NCI-H446 treated with DMSO at 0.1 percent for 48 hours (cell line): ENCODE results near the gene PITPNC1.
A peak's percentile ranks its signal among the peaks of the same experiment; 100 is the strongest.
"Not testable (repeated sequence)": the region's sequence is repeated elsewhere in the genome, so short reads cannot be mapped to it uniquely, and the experiment has no call there.

Source experiments
- DNase-seq: peaks from one replicate; lab custom pipeline; 2025; lab: John Stamatoyannopoulos, UW

The PITPNC1 gene

DNA sequence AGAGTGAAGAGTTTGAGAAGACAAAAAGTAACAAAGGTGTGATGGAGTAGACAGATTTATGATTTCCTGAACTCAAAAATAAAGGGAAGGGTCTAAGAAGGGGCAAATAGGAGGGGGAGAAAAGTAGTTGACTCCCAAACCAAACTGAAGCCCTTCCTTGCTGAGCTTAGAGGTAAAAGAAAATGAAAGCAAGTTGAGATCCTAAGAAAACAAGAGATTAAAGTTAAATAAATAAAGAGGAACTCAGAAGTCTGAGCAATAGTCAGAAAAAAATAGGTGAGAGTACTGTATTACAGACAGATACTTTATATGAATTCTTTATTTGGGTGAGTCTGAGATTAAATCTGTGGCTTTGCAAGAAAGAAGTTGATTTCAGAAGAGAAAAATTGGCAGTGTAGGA lies 7.4 kb upstream of the PITPNC1 start:
- DNase-seq, result no peak

DNA sequence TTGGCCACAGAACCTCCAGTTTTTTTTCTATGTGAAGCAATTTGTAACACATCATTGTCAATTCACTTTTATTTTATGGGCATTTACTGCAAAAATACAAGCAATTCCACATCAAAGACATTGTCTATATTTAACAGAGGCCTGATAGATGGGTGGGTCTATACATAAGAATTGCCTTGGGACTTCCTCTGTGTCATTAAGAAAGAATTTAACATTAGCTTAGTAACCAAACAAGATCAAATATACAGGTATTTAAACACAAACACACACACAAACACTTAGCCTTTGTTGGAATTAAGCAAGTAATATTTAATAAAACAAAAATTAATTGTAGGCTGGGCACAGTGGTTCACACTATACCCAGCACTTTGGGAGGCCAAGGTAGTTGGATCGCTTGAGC lies 4.3 kb upstream of the PITPNC1 start:
- no peak for DNase-seq

DNA sequence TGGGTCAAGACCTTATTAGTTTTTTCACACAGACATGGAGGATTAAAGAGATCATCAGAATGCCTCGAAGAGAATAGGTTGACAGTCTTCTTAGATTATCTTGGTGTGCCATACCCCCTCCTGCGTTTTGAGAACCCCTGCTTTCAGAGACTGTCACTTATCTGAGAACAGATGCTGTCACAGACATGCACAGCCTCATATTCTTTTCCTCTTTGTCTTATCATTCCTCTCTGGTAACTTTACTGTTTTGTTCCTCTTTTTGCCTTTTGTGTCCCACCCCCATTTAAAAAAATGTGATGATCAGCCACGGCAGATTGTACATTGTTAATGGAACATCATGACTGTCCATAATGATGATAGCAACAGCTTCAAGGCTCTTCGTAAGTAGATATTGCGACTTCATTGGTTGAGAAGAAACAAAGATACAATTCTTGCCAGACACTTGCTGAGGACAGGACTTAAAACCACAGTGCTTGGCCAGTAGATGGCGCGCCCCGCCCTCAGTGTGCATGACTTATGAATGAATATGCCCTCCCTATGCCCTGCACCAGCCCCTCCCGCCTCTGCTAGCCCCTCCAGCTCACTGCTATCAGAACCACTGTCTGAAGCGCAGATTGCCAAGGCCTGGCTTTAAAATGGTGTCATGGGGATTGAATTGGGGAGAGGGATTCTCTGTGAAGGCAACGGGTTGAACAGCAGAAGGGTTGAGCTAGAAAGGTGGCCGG lies 2.6 kb upstream of the PITPNC1 start:
- DNase-seq, result peak; percentile 78

DNA sequence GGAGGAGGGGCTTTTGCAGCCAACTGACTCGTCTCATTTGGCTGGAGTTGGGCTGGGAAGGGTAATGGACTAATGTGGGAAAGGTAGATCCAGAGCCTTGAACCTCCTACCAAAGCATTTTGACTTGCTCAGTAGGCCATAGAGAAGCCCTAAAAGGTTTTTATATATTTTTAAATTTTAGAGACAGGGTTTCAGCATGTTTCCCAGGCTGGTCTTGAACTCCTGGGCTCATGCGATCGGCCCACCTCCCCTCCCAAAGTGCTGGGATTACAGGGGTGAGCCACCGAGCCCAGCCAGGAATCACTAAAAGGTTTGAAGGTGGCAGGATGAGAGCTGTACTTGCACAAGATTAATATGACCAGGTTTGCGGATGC lies 2.0 kb upstream of the PITPNC1 start:
- no peak for DNase-seq

DNA sequence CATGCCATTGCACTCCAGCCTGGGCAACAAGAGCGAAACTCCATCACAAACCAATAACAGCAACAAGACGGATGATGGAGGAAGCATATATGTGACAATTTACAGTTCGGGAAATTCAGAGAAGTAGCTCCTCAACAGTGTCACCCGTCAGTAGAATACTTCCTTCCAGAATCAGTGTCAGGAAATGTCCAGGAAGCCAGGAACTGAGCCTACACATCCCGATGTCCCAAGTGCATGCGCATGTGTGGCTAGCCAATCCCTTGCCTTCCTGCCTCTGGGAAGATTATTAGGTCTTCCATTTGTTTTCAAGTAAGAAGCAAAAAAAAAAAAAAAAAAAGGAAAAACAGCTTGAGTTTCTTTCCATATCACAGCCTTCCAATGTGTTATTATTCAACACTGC lies 1.4 kb upstream of the PITPNC1 start:
- no peak for DNase-seq

DNA sequence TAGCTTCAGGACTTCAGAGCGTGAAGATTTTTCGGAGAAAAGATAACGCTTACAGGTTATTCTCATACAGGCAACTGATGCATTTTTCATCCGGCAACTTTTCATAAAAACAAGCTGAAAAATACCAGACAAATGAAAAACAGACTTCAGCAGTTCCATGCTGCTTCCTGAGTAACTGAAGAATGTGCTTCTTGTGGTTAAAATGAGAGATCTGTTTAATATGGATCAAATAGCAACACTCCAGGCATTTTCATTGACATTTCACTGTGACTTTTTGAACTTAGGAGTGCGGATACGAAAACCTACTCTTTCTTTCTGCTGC lies 705 bp upstream of the PITPNC1 start:
- no peak for DNase-seq

DNA sequence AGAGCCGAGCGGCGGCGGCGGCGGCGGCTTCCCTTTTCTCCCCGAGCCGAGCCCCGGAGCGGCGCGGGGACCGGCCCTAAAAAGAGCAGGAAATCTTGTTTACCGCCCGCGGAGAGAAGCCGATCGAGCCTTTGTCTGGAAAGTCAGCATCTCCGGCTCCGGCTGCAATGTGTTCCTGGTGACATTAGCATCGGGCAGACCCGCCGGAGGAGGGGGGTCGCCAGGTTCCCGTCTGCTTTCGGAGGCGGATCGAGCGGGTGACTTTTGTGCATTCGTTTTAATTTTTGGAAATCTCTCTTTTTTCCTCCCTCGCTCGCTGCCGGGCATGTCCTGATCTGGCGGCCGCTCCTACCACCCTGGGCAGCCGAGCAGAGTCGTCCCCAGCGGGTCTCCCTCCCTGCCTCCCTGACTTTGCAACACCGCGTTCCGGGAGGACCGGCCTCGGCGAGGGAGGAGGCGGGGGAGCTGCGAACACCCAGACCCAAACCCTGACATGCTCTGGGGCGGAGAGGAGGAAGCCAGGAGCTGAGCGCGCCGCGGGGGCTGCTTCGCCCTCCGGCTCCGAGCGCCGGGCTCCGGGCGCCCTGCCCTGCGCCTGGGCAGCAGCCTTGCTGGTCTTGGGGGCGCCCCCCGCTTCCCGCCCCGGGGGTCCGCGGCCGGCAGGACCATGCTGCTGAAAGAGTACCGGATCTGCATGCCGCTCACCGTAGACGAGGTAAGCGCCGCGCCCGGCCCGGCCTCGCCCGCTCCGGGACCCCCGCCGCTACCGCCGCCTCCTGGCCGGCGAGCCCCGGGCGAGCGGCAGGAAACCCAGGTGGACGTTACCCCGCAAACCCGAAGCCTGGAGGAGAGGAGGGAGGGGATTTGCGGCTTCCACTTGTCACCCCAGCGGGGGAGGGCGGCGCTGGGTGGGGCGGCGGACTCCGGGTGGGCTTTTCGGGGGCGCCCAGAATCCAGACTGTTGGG lies 690 bp downstream of the PITPNC1 start:
- no peak for DNase-seq

DNA sequence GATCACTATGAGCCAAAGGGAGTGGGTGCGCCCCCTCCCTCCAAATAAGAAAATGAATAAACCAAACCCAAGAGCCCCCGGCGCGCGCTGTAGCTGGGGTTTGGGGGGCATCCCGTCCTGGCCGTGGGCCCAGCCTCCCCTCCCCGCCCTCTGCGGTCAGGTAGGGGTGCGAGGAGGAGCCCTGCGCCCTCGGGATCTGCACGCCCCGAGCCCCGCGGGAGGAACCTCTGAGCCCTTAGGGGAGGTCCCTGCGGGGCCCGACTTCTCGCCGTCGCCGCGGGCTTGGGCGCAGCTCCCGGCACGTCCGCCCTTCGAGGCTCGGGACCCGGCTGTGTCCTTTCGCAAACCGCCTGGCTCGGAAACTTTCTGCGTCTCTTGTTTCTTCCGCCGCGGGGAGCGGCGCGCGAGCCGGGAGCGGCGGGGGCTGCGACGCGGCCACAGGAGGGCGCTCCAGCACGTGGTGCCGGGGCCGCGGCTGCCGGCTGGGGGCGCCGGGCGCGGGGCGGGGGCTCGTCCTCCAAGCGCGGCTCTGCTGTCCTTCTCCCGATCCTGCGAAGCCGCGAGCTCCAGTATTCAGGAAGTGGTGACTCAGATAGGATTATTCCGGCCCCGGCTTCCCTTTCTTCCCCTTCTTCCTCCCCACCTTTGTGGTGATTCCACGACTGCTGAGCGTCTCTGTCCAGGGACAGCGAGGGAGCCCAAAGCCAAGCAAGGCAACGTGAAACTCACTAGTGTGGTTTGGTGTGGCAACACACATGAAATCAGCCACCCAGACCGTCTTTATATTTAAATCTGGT lies 1.6 kb downstream of the PITPNC1 start:
- peak; percentile 15 for DNase-seq

DNA sequence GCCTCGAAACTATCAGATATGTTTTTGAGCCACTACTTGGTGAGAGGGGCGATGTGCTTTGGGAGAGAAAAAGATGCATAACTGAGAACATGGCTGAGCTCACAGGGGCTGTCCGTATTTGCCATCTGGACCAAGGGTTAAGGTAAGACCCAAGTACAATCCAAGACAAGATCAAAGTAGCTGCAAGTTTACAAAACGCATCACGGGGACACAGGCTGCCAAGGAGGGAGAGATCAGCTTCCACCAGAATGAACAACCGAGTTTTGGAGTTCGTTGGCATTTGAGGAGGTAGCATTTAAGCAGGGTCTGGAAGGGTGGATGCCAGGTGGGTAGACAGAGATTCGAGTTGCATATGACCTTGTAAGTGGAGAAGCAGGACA lies 2.2 kb downstream of the PITPNC1 start:
- no peak for DNase-seq

DNA sequence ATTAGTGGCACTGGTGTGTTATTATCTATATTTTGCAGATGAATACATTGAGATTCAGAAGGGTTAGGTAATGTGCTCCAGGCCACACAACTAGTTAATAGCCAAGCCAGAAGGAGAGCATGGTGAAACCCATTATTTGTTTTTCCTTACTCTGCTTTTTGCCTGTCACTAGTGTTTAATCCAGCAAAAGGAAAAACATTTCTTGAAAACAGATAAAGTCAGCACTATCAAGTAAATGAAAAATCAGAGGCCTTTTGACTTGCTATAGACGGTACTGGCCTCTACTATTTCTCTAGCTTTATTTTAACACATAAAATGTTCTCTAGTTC lies 4.8 kb downstream of the PITPNC1 start:
- DNase-seq, result no peak

DNA sequence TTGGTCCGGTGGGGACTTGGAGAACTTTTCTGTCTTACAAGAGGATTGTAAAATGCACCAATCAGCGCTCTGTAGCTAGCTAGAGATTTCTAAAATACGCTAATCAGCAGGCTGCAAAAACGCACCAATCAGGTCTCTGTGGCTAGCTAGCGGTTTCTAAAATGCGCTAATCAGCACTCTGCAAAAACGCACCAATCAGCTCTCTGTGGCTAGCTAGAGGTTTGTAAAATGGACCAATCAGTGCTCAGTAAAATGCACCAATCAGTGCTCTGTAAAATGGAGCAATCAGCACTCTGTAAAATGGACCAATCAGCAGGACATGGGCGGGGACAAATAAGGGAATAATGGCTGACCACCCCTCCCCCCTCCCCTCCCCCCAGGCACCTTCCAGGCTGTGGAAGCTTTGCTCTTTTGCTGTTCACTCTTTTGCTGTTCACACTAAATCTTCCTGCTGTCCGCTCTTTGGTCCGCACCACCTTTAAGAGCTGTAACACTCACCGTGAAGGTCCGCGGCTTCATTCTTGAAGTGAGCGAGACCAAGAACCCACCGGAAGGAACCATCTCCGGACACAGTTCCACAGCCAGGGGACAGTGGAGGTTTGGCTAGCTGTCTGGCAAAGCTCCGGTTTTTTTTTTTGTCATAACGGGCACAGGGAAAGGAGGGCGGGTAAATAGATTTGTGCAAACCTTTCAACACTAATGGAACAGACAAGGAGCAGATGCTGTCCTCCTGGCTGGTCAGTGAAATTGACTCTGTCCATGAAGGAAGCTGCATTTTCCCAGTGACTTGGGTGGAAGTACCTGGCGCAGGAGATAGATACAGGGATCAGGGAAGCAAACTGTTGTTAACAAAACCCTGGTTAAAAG lies 8.3 kb downstream of the PITPNC1 start:
- no peak for DNase-seq

DNA sequence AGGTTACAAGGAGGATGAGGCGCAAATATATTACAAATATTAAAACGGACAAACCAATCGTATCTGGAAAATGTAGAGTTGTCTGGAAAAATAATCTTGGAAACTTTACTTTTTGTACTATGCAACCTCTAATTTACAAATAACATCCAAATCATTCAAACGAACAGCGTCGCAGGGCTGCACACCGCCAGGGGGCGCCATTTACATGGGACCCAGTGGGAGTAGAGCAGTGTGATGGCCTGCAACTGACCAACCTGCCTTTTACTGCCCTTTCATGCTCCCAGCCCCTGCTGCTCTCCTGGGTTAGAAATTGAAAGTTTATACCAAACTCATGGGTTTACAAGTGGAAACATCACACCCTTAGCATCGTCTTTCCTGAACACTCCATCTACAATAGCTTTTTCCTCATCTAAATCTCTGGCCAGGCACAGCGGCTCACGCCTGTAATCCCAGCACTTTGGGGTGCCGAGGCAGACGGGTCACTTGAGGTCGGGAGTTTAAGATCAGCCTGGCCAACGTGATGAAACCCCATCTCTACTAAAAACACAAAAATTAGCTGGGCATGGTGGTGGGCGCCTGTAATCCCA lies 10.0 kb downstream of the PITPNC1 start:
- no peak for DNase-seq

DNA sequence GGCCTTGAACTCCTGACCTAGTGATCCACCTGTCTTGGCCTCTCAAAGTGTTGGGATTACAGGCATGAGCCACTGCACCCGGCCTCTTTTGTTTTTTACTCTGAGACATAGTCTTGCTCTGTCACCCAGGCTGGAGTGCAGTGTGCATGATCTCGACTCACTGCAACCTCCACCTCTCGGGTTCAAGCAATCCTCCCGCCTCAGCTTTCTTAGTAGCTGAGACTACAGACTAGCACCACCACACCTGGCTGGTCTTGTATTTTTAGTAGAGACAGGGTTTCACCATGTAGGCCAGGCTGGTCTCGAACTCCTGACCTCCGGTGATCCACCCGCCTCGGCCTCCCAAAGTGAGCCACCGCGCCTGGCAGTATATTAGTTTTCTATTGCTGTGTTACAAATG lies 11.5 kb downstream of the PITPNC1 start:
- DNase-seq, result not testable (repeated sequence)

DNA sequence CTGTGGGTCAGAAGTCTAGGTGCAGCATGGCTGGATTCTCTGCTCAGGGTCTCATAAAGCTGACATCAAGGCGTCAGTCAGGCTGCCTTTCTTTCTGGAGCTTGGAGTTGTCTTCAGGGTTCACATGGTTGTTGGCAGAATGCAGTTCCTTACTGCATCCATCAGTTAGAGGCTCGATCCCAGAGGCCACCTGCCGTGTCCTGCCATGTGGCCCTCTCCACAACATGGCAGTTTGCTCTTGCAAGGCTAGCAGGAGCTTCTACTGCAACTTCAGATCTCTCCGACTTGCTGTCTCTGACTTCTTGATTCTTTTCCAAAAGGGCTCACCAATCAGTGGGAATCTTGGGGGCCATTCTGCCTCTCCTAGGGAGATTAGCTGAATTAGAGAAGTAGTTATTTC lies 11.9 kb downstream of the PITPNC1 start:
- DNase-seq, result no peak

DNA sequence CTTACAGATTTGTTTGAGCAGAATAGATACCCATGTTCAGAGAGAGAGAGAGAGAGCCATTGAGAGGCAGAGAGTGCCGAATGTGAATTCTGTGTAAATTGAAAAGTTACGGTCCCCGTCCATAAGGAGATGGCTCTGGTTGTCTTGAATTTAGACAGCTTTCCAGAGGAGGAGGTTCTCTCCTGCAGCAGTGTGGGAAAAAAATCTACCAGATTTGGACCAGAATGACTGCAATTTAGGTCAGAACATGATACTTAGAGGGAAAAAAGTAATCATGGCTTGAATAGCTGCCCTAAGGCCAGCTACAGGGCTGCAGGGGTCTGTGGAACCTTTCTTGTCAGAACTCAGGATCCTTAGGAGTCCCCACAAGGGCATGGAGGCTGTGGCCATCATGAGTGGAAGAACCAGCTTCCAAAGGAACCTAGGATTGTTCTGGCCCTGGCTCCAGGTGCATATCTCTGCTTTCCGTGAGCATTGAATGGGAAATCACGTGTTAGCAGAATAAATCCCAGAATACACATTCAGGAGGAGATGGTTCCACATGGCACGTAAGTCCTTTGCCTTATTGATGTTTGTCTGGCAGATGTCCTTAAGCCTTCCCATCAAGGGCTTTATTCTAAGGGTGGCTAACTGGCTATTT lies 13.0 kb downstream of the PITPNC1 start:
- DNase-seq, result no peak

DNA sequence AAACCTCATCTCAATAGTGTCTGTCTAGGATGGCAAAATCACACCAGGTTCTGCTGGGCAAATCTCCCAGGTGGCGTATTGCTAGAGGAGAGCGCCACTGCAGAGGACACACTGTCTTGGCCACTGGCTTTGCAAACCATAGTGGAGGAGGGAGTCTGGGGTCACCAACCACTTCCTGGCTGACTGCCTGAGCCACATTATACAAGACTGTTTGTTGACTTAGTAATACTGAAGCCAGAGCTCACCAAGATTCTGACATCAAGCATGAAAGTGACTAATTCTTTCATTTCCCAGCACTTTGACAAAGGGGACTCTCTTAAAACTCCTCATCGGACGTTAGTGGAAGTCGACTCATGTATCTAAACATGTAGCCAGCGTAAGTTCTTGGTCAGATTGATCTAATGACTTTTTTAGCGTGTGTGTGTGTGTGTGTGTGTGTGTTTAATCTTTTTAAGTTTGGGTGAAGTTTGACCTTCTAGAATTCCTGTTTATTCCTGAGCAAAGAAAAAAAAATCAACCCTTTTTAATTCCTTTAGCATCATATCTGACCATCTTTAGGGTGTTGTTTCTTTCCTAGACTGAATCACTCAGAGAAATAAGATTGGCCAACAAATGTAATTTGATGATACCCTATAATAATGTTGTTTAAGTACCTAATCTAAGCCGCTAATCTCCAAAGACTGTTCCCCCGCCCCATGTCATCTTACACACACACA lies 13.7 kb downstream of the PITPNC1 start:
- peak; percentile 54 for DNase-seq

DNA sequence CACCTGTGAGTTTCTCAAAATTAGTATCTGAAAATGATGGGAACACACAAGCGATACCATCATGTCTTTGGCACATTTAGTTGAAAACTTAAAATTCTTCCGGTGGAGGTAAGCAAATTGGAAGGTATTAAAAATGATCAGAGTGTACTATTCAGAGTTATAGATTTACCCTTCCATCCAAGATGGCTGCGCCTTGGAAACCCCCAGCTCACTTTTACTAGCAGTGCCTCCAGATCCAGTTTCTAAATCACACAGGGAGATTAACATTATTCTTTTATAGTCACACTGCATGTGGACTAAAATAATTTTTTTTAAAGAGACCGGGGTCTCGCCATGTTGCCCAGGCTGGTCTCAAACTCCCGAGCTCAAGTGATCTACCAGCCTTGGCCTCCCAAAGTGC lies 15.0 kb downstream of the PITPNC1 start:
- no peak for DNase-seq

DNA sequence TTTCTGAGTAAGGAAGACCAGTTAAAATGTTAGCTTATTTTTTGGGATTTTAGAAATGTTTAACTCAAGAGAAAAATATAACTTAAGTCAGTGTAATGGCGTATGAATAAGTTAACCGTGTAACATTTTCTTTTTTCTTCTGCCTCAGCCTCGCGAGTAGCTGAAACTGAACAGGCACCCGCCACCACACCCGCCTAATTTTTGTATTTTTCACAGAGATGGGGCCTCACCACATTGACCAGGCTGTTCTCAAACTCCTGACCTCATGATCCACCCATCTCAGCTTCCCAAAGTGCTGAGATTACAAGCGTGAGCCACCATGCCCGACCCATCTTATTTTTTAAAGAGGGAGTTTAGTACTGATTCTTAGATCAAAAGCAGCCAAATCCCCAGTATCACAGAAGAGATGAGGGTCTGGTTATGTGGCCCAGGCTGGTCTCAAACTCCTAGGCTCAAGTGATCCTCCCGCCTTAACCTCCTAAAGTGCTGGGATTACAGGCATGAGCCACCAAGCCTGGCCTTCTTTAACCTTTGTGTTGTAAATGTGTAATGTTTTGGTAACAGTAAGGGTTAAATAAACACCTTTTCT lies 16.8 kb downstream of the PITPNC1 start:
- DNase-seq, result no peak

DNA sequence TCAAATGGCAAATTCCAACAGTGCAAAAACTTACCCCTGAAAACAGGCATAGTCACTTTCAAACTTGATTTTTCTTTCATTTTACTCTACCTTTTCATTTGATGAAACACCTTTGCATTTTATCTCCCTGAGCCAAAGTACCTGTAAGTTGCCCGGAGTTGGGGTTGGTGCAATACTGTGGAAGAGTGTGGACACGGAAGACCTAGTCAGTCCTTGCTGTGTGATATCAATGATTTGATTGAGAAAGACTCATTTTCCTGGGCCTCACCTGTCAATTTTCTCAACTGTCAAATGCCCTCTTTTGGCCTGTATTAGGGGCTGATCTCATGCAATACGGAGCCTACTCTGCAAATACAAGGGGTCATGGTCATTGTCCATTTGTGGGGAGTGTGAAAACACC lies 22.6 kb downstream of the PITPNC1 start:
- no peak for DNase-seq

DNA sequence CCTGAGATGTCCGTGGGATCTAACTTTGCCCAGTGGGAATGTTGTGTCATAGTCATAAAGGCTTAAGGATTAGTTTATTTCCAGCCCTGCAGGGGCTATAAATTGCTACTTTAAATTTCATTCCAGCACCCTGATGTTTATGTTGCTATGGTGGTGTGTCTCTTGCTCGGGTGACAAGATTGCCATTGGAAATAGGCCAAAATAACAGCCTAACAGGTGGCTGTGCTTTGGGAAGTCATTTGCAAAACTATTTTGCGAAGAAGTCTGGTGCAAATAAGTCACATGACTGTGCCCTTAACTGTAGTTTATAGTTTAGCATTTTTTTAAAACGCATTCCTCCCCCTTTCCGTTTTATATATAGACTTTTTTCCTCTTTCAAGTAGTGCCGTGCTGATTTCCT lies 23.1 kb downstream of the PITPNC1 start:
- no peak for DNase-seq
